ENCODE data around the gene USP32.
"Not testable (repeated sequence)": the region's sequence is repeated elsewhere in the genome, so short reads cannot be mapped to it uniquely, and the experiment has no call there.

USP32 gene

DNA sequence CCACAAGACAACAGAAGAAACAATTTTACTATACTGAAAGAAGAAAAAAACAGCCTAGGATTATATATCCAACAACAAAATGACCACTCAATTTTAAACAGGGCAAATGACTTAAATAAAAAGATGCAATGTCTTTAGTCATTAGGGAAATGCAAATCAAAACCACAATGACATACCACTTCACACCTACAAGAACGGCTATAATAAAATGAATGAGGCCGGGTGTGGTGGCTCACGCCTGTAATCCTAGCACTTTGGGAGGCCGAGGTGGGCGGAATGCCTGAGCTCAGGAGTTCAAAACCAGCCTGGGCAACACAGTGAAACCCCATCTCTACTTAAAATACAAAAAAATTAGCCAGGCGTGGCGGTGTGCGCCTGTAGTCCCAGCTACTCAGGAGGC, 77.0 kb downstream of the USP32 start:
- intact Hi-C loops (cut with DNase I); DNase-seq: not testable (repeated sequence)

- no peak for DNase-seq
- intact Hi-C loops (cut with DNase I) = no loop called here
These were observed 77.5 kb downstream of the USP32 start for GRCh38 chr17:60314423-60314822.

DNA sequence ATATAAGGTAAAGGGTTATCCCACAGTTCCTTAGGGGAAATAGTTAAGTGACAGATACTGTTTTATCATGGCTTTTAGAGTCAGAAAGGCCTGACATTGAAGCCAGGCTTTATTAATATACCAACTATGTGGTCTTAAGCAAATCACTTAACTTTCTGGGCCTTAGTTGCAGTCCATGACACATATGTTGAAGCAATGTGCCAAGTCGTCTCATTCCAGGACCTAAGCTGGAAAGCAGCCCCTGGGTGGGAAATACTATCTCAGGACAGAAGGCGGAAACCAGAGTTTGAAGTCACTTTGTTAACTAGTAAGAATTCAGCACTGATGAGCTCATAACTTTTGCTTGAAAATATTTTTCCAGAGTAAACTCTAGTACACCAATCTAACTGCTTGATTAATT, 80.0 kb downstream of the USP32 start:
- no peak for DNase-seq
- intact Hi-C loops (cut with DNase I) = no loop called here

- DNase-seq = no peak
- intact Hi-C loops (cut with DNase I) = no loop called here
These were observed 80.7 kb downstream of the USP32 start for GRCh38 chr17:60311186-60311585.

GRCh38 chr17:60305141-60305540, 86.8 kb downstream of the USP32 start:
- intact Hi-C loops (cut with DNase I) = loop anchor here (10.0 kb wide), 1 partner anchor 50 kb away; no protein-coding TSS in a partner anchor
- peak in 3 of 10 donors; percentile 25 to 76 (median 39) for DNase-seq

DNA sequence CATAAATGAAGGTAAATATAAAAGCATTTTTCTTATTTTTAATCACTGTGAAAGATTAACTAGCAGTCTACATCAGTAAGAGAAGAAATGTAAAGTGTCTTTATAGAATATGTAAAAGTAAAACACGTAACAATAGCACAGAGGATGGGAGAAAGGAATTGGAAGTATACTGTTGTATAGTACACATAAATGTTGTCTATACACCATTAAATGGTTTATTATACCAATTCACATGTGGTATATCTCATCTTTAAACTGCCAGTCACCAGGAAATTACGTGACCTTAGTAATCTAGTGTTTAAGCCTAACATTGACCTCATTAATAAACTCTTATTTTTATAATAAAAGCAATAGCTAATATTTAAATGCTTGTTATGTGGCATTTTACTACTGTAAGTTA, 87.4 kb downstream of the USP32 start:
- no peak for DNase-seq
- intact Hi-C loops (cut with DNase I) = loop anchor here (10.0 kb wide), 1 partner anchor 50 kb away; no protein-coding TSS in a partner anchor

DNA sequence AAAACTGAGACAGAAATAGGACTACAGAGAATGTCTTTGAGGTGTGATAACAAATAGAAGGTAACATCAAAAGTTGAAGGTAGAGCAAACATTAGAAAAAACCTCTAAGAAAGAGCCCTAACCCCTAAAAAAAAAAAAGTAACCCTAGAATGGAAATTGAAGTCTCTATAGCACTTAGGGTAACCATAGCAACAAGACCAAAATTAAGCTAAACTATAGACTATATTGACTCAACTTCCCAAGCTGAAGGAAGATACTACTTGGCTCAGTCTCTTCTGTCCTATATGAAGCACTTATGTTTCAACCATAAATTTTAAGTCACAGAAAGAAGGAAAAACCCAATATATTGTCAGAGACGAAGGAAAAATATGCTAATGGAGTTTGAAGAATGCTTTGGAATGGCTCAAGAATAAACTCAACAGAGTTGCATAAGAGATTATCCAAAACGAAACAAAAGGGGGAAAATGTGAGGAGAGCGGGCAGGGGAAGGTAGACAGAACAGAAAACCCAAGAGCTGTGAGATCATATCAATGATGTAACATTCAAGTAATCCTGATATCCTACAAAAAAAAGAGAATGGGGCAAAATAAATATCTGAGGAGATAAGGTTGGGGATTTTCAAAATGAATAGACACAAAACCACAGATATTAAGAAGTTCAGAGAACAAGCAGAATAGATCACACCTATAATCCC, 88.4 kb downstream of the USP32 start:
- intact Hi-C loops (cut with DNase I) = loop anchor here (10.0 kb wide), 1 partner anchor 49 kb away; no protein-coding TSS in a partner anchor
- DNase-seq = no peak

GRCh38 chr17:60301649-60302048, 90.3 kb downstream of the USP32 start:
- no peak for DNase-seq
- intact Hi-C loops (cut with DNase I) = loop anchor here (10.0 kb wide), 1 partner anchor 47 kb away; no protein-coding TSS in a partner anchor

GRCh38 chr17:60300949-60301348, 91.0 kb downstream of the USP32 start:
- intact Hi-C loops (cut with DNase I) = loop anchor here (10.0 kb wide), 1 partner anchor 46 kb away; no protein-coding TSS in a partner anchor

GRCh38 chr17:60300011-60300410, 91.9 kb downstream of the USP32 start:
- DNase-seq = no peak
- intact Hi-C loops (cut with DNase I) = loop anchor here (10.0 kb wide), 1 partner anchor 45 kb away; no protein-coding TSS in a partner anchor

More at GRCh38 chr17:60300949-60301348, 91.0 kb downstream of the USP32 start:
- DNase-seq = no peak

DNA sequence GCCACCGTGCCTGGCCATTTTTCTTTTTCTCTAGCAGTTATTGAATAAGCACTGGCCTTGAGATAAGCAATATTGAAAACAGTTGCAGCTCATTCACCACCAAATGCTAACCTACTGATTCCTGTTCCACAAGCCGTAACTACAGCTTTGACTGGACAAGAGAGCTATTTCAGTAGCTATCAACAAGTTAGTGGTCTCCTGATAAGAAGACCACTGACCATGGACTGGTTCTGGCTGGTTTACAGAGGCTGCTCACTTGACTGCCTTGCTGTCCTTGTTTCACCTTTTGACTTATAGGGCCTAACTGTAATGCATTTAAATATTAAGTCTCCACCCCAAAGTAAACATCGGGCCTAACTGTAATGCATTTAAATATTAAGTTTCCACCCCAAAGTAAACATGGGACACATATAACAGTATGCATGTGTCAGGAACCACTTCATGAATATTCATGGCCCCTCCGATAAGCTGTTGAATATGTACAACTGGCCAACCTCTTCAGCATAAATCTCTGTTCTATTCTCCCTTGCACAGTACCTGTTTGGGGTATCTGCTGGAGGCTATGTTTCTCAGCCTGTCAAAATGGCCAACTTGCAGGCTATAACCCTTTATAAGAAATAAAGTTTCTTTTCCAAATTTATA, 94.1 kb downstream of the USP32 start:
- intact Hi-C loops (cut with DNase I) = no loop called here
- DNase-seq = no peak

DNA sequence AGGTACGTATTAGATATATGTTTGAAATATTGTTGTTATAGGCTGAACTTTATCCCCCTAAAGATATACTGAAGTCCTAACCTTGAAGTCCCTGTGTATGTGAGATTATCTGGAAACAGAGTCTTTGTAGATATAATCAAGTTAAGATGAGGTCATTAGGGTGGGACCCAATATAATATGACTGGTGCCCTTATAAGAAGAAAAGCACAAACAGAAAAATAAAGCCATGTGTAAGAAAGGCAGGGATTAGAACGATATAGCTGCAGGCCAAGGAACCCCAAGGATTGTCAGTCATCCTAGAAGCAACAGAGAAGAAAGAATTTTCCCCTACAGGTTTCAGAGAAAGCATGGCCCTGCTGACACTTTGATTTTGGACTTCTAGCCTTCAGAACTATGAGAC, 95.8 kb downstream of the USP32 start:
- intact Hi-C loops (cut with DNase I) = no loop called here
- DNase-seq = no peak

DNA sequence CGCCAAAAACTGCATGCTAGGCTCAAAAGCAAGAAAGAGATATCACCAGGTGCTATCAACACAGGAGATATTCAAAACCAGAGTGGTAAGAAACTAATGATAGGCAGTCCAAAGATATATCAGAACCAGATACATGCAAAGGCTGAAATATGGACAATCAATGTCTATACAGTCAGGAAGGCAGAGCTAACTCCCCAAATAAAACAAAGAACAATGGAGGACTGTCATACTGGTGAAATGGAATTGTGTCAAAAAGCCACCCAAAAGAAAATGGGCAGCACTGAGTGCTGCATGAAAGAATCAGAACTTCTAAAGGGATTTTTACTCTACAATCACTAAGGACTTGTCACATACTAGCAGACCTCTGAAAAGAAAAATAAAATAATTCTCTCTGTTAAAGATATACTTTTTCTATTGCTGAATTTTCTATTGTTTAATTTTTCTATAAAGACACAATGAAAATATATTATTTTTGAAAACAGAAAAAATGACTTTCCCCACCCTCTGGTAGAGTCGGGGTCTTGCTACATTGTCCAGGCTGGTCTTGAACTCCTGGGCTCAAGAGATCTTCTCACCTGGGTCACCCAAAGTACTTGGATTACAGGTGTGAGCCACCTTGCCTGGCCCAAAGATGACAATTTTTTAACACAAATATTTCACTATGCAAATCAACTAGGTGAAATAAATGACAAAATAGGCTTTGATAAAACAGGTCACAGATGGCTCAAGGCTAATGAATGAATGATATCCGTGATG, 98.2 kb downstream of the USP32 start:
- no peak for DNase-seq
- intact Hi-C loops (cut with DNase I) = no loop called here

DNA sequence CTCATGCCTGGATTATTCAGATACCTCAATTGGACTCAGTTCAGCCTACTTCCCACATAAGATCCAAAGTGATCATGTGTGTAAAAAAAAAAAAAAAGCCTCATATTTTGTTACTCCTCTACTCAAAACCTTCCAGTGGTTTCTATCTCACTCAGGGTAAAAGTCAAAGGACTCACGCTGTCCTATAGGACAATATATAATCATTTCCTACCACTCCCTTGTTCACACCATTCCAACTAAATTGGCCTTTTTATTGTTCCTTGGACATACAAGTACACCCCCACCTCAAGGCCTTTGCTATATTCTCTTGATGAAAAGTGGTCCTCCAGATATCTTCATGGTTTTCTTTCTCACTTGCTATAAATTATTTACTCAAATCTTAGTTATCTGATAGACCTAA, 99.2 kb downstream of the USP32 start:
- DNase-seq = no peak
- intact Hi-C loops (cut with DNase I) = no loop called here

- DNase-seq = no peak
These were observed 107.2 kb downstream of the USP32 start for GRCh38 chr17:60284709-60285108.

GRCh38 chr17:60283816-60284215, 108.1 kb downstream of the USP32 start:
- no peak for DNase-seq
- intact Hi-C loops (cut with DNase I) = no loop called here

More at GRCh38 chr17:60284709-60285108, 107.2 kb downstream of the USP32 start:
- intact Hi-C loops (cut with DNase I) = no loop called here

- DNase-seq = no peak
- intact Hi-C loops (cut with DNase I) = no loop called here
These were observed 111.3 kb downstream of the USP32 start for GRCh38 chr17:60280673-60281072.

DNA sequence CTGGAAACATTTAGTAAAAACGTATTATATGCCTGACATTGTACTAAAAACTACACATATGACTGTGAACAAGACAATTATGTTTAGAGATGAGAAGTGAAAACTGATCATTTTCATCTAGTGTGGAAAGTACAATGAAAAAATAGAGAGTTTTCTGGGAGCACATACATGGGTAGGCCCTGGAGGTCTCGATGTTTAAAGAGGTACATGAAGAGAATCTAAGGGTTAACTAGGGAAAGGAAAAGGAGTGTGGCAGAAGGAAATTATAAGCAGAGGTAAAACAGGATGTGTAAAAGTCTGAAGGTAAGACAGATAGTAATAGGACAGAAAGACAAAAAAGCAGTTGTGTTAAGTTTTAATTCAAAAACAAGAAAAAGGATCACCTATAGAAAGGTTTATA, 113.7 kb downstream of the USP32 start:
- intact Hi-C loops (cut with DNase I) = no loop called here
- no peak for DNase-seq

DNA sequence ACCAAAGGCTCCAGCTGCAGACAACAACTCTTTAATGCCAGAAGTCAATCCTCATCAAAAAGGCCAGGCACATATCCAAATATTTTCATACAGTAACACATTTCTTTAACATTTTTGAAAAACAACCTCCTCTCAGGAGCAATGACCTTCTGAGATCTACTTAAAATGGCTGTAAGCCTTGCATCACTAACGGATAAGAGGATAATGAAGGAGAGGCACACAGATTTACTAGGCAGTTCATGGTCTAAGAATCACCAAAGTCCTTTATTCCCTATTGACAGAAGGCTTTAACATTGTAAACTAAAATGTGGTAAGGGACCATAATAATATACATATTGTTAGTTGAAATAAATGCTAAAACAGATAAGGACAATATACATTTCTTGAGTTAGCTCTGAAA, 114.7 kb downstream of the USP32 start:
- no peak for DNase-seq
- intact Hi-C loops (cut with DNase I) = no loop called here

DNA sequence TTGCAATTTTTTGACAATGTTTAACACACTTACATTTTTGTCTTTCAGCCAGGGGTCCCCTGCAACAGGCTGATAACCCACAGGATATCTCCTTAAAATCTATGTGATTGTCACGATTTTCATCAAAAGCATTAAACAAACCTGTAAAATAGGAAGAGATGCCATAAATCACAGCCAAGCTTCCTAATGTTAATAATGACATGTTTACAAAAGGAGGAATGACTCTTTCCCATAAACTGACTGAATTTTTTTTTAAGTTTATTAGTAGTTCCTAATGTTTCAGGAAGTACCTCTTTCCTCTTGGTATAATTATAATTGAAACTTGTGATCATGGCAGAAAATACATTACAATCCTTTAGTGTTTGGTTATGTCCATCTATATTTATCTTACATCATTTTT, 122.5 kb downstream of the USP32 start:
- no peak for DNase-seq
- intact Hi-C loops (cut with DNase I) = no loop called here

GRCh38 chr17:60260540-60260939, 131.4 kb downstream of the USP32 start:
- DNase-seq = no peak
- intact Hi-C loops (cut with DNase I) = no loop called here
